ENCODE measurements around the gene MYLK.

DNA sequence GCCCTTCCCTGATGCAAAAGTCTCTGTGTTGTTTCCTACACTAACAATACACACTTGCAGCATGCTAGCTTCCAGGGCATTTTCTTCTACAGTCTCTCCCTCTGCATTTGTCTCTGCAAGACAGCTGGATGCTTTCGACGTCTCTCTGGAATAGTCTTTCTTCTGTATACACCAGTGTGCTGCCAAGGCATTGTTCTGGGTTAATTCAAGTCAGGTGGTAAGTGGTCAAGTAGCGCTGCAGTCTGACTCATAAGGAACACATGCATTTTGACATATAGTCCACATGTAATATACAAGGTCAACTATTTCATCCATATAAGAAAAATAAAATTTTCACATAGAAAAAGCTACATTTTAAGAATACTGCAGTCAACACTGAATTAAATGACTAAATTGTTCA, 92.7 kb downstream of the MYLK start:
- TF ChIP-seq, protein P1, sequence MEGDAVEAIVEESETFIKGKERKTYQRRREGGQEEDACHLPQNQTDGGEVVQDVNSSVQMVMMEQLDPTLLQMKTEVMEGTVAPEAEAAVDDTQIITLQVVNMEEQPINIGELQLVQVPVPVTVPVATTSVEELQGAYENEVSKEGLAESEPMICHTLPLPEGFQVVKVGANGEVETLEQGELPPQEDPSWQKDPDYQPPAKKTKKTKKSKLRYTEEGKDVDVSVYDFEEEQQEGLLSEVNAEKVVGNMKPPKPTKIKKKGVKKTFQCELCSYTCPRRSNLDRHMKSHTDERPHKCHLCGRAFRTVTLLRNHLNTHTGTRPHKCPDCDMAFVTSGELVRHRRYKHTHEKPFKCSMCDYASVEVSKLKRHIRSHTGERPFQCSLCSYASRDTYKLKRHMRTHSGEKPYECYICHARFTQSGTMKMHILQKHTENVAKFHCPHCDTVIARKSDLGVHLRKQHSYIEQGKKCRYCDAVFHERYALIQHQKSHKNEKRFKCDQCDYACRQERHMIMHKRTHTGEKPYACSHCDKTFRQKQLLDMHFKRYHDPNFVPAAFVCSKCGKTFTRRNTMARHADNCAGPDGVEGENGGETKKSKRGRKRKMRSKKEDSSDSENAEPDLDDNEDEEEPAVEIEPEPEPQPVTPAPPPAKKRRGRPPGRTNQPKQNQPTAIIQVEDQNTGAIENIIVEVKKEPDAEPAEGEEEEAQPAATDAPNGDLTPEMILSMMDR (conservative IDR thresholded peaks at IDR 0.05; ENCODE audit: low read length), result no peak
- TF ChIP-seq EZH2phosphoT487 (IDR thresholded peaks at IDR 0.05; ENCODE audit: borderline replicate concordance), result no peak

Measured in Loucy (cell line).